NCI-H146 (cell line): ENCODE data around the gene CDC42EP4.
"Not testable (repeated sequence)": the region's sequence is repeated elsewhere in the genome, so short reads cannot be mapped to it uniquely, and the experiment has no call there.

Experiments used
- DNase-seq: peaks from one replicate; lab custom pipeline; 2025; lab: John Stamatoyannopoulos, UW

The CDC42EP4 gene

GRCh38 chr17:73318836-73319235 is 7.0 kb upstream of the CDC42EP4 start:
- no peak for DNase-seq

GRCh38 chr17:73318427-73318813 is 6.6 kb upstream of the CDC42EP4 start:
- no peak for DNase-seq

- DNase-seq: no peak
These were observed 6.0 kb upstream of the CDC42EP4 start for GRCh38 chr17:73317513-73318426.

DNA sequence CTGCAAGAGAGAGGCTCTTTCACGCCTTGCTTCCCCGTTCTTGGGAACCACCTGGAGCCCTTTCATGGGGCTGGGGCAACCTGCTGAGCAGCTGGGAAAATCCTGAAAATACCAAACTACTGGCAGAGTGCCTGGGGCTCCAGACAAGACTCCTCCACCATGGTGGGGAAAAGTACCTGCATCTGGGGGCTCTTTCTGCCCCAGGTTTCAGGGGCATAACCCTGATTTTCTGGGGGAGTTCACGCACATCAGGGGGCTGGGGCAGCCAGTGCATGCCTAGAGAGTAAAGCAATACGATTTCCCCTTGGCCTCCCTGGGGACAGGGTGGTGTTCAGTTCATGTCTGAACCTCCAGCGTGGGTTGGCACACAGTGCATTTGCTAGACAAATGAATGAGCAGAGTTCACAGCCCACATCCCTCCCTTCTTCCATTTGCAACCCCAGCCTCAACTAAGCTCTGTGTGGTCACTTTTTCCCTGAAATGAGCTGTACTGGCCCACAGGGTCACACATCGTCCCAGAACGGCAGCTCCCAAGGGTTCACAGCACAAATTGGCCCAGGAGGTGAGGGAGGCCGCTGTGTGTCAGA is 5.2 kb upstream of the CDC42EP4 start:
- DNase-seq: peak; percentile 13

GRCh38 chr17:73315471-73315870 is 3.7 kb upstream of the CDC42EP4 start:
- DNase-seq: no peak

GRCh38 chr17:73313526-73314127 is 1.8 kb upstream of the CDC42EP4 start:
- no peak for DNase-seq

GRCh38 chr17:73312887-73313286 is 1.1 kb upstream of the CDC42EP4 start:
- DNase-seq: not testable (repeated sequence)

- peak; percentile 45 for DNase-seq
These were observed 397 bp downstream of the CDC42EP4 start for GRCh38 chr17:73311428-73311780.

GRCh38 chr17:73309727-73310596 is 1.8 kb downstream of the CDC42EP4 start:
- DNase-seq: no peak

GRCh38 chr17:73308959-73309358 is 2.8 kb downstream of the CDC42EP4 start:
- DNase-seq: not testable (repeated sequence)

DNA sequence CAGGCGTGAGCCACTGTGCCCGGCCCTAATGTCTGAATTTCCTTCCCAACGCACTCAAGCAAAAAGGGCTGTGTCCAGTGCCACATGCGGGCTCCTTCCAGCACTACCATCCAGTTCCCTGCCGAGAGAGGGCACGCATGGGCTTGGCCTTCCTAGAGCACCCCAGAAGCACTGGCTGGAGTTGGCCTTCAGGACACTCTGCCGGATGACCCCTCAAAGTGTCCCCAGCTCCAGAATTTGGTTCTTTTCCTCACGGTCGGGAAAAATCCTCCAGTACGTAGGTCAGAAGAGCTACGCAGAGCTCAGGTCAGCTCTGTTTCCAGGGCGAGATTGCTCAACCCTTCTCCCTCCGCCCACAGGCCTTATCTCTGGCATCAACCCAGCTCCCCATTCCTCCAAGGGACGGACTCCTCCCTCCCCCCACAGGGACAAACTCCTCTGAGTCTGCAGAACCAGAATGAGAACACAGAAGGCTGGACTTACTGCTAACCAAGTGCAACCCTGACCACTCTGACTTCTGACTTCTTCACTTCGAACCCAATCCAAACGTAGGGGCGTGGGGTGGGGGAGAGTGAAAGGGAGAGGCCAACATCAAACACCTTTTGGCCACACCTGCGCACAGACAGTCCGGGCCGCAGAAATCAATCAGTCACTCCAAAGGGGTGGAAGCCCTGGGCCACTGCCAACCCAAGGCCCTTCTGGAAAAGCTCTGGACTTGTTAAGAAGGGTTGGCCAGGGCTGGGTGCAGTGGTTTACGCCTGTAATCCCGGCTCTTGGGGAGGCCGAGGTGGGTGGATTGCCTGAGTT is 3.6 kb downstream of the CDC42EP4 start:
- DNase-seq: no peak

DNA sequence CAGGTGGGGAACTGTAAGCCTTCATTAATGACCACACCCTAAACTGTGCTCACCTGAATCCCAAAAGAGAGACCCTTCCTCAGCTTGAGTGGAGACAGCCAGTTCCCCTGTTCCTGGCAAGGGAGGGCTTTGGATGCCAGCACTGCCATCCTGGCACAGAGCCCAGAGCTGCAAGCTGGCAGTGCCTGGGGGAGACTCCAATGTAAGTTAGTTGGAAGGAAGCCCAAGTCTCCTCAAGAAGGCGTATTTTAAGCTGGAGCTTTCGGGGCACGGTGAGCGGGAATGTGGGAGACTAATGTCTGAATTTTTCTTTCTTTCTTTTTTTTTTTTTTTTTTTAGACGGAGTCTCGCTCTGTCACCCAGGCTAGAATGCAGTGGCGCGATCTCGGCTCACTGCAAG is 4.7 kb downstream of the CDC42EP4 start:
- DNase-seq: no peak

DNA sequence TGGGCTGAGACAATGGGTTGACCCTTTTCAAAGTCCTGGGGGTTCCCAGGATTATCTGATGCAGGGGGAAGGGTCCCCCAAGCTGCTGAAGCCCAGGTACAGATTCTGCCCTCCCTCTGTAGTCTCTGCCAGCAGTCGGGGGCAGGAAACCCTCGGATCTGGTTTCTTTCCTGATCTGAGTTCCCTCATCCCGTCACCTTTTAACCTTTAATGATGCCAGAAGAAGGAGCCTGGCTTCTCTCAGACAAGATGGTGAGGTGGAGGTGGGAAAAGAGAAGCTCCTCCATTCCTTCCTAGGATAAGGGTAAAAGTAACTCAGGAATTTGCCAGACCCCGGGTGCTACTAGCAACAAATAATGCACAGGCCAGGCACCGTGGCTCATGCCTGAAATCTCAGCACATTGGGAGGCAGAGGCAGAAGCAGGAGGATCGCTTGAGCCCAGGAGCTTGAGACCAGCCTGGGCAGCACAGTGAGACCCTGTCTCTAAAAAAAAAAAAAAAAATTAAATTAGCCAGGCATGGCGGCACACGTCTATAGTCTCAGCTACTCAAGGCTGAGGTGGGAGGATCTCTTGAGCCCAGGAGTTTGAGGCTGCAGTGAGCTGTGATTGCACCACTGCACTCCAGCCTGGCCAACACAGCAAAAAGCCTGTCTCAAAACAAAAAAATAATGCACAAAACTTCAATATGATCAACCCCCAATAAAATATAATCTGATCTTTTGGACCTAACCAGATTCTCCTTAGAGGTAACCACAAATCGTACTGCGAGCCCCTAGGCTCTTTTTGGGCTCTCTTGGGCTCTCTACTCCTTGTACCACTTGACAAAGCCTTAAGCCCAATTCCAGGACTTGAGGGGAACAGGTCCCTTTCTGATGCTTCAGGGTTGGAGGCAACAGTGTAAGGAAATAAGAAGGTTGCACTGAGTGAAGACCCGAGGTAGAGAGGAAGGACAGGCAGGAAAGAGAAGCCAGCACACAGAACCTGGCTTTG is 5.7 kb downstream of the CDC42EP4 start:
- no peak for DNase-seq

GRCh38 chr17:73304971-73305812 is 6.6 kb downstream of the CDC42EP4 start:
- DNase-seq: peak; percentile 85

- no peak for DNase-seq
These were observed 7.4 kb downstream of the CDC42EP4 start for GRCh38 chr17:73304438-73304837.

GRCh38 chr17:73302189-73302588 is 9.6 kb downstream of the CDC42EP4 start:
- DNase-seq: no peak

DNA sequence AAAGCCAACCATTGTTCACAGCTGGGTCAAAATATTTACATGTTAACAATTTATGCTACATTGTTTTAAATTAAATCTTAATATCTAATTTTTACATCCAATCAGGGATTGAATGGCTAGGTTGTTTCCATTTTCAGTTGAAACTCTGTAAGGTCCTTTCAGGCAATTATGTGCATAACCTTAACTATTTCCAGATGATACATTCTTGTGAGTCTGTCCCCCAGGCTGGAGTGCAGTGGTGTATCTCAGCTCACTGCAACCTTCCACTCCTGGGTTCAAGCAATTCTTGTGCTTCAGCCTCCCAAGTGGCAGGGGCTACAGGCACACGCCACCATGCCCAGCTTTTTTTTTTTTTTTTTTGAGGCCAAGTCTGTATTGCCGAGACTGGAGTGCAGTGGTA is 10.4 kb downstream of the CDC42EP4 start:
- no peak for DNase-seq

DNA sequence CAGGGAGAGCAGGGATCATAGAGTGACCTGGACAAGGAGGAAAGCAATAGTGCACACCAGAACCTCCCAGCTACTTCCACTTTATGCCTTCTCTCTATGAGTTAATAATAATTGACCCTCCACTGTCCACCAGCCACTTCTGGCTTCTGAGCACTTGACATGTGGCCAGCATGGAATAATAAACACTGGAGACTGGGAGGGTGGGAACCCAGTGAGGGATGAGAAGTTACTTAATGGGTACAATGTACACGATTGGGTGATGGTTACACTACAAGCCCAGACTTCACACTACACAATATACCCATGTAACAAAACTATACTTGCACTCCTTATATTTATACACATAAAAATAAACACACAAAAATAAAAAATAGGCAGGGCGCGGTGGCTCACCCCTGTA is 11.4 kb downstream of the CDC42EP4 start:
- no peak for DNase-seq
